Spleen (tissue), 7 donors: ENCODE measurements around the gene DAB1.

Experiments used
- CTCF ChIP-seq, 11 experiments: fragments of 200-600 bp in 7 of 11; fragments of 450-650 bp in 4 of 11; sonication (generic) in 4 of 11; IDR thresholded peaks in 8 of 11; conservative IDR thresholded peaks in 3 of 11; 1 replicate in 7 of 11; 2 replicates in 4 of 11; pipeline versions ENCODE4 v1.4.0 to v1.8.0; 2016 to 2021; ENCODE audit warnings: antibody characterized with exemption in 11 of 11, inconsistent platforms in 4 of 11, mild to moderate bottlenecking in 1 of 11
- POLR2AphosphoS5 ChIP-seq, 3 donors: sonication (generic); formaldehyde crosslinking; IDR thresholded peaks; one replicate each; pipeline ENCODE4 v1.5.1; 2017; ENCODE audit warnings: antibody characterized with exemption in 3 of 3
- donor health status: DM: no; HTN: no; CAD: no; lungs with moderate emphysema.
- donor health status: DM: no; HTN: no; CAD: no.
- donor health status: DM: no; HTN: no; CAD: no.

GRCh38 chr1:57281324-57281723 lies 142.5 kb downstream of the DAB1 start:
- TF ChIP-seq CTCF (IDR thresholded peaks at IDR 0.05 in 8 of 11, conservative IDR thresholded peaks at IDR 0.05 in 3 of 11) (no peak), POLR2AphosphoS5 (IDR thresholded peaks at IDR 0.05) (no peak)
